ENCODE results near the gene RAB10.
"Not testable (repeated sequence)": the region's sequence is repeated elsewhere in the genome, so short reads cannot be mapped to it uniquely, and the experiment has no call there.

GRCh38 chr2:25998816-25999383 is 35.0 kb upstream of the RAB10 start:
- not testable (repeated sequence) for TF ChIP-seq CTCF (IDR thresholded peaks at IDR 0.05; ENCODE audit: borderline replicate concordance, extremely low read depth, low read length, poor library complexity, severe bottlenecking); EZH2 (IDR thresholded peaks at IDR 0.05; ENCODE audit: borderline replicate concordance, low read depth, low read length, severe bottlenecking)

Measured in DND-41 (cell line).